OCI-LY7 (cell line): ENCODE measurements around the gene NDUFS4. TPM values are rescaled to one million over a fixed set of nuclear protein-coding genes. Genes with fewer than 3 reads are reported as not detected.

Experiments used
- BruUV-seq: library from RNA; stranded (reverse); fragments of 400-500 nt; replicated peaks from 2 replicates; lab custom pipeline; 2021; lab: Mats Ljungman, UMichigan
- CTCF ChIA-PET: fragments of 300-600 bp; sonication (Branson Sonifier 250); formaldehyde crosslinking; loops from one replicate; lab custom pipeline; 2022; ENCODE audit warnings: antibody characterized with exemption; ENCODE audit not compliant: unreplicated experiment; lab: Charles Lee
- POLR2A ChIA-PET: fragments of 300-600 bp; sonication (Branson Sonifier 250); formaldehyde crosslinking; loops from one replicate; lab custom pipeline; 2022; ENCODE audit warnings: antibody characterized with exemption; lab: Charles Lee
- DNase-seq: peaks from one replicate; pipeline ENCODE4 v3.0.0-alpha.2; 2015; ENCODE audit warnings: low spot score
- H2AFZ ChIP-seq: fragments of 200-600 bp; sonication (generic), shearing (Covaris generic); 2 replicates; pipeline ENCODE4 v1.6.1; 2014; ENCODE audit warnings: mild to moderate bottlenecking, antibody characterized with exemption, low read length, moderate library complexity
- H3K27ac ChIP-seq: fragments of 200-600 bp; sonication (generic); 2 replicates; pipeline ENCODE4 v1.5.1; 2014; ENCODE audit warnings: mixed run types, low read depth, mild to moderate bottlenecking, moderate library complexity, low read length, inconsistent platforms; ENCODE audit not compliant: poor library complexity, severe bottlenecking
- H3K36me3 ChIP-seq: fragments of 200-600 bp; sonication (generic); 2 replicates; pipeline ENCODE4 v1.6.1; 2014; ENCODE audit warnings: mild to moderate bottlenecking, antibody characterized with exemption, low read length, moderate library complexity, mixed read lengths; ENCODE audit not compliant: insufficient read depth
- H3K4me1 ChIP-seq: fragments of 200-600 bp; sonication (generic); 2 replicates; pipeline ENCODE4 v1.5.1; 2014; ENCODE audit warnings: mild to moderate bottlenecking, low read length; ENCODE audit not compliant: insufficient read depth, poor library complexity, severe bottlenecking
- H3K4me2 ChIP-seq: fragments of 200-600 bp; sonication (generic); 2 replicates; pipeline ENCODE4 v1.6.1; 2014; ENCODE audit warnings: mild to moderate bottlenecking, low read length
- H3K4me3 ChIP-seq: fragments of 200-600 bp; sonication (generic); 2 replicates; pipeline ENCODE4 v1.5.1; 2014; ENCODE audit warnings: mild to moderate bottlenecking, low read depth, low read length; ENCODE audit not compliant: poor library complexity, severe bottlenecking
- H3K79me2 ChIP-seq: fragments of 200-600 bp; sonication (generic); 2 replicates; pipeline ENCODE4 v1.6.1; 2016; ENCODE audit warnings: low read depth, mild to moderate bottlenecking, low read length, moderate library complexity, mixed read lengths; ENCODE audit not compliant: insufficient read depth
- H3K9me2 ChIP-seq: fragments of 200-600 bp; sonication (generic); 2 replicates; pipeline ENCODE4 v1.6.1; 2016; ENCODE audit warnings: mild to moderate bottlenecking, low read length, mixed read lengths; ENCODE audit not compliant: insufficient read depth
- H3K9me3 ChIP-seq: fragments of 200-600 bp; sonication (generic); 2 replicates; pipeline ENCODE4 v1.6.1; 2014; ENCODE audit warnings: mild to moderate bottlenecking, mixed run types, low read length, mixed read lengths
- H4K20me1 ChIP-seq: fragments of 200-600 bp; sonication (generic); 2 replicates; pipeline ENCODE4 v1.6.1; 2014; ENCODE audit warnings: mild to moderate bottlenecking, antibody characterized with exemption, low read length, moderate library complexity, mixed read lengths; ENCODE audit not compliant: insufficient read depth
- CTCF ChIP-seq: fragments of 200-600 bp; sonication (generic); conservative IDR thresholded peaks from 2 replicates; pipeline ENCODE4 v1.5.1; 2014; ENCODE audit warnings: mild to moderate bottlenecking, antibody characterized with exemption, low read length, moderate library complexity, mixed read lengths
- EZH2phosphoT487 ChIP-seq: fragments of 200-600 bp; sonication (generic); IDR thresholded peaks from 2 replicates; pipeline ENCODE4 v1.6.1; 2018; ENCODE audit warnings: low read depth, borderline replicate concordance, mild to moderate bottlenecking, mixed run types, antibody characterized with exemption, low read length, moderate library complexity, mixed read lengths
- intact Hi-C: fragments of 100-400 bp; cut with micrococcal nuclease; formaldehyde crosslinking; loops from one replicate; pipeline ENCODE4 v1.10.0; 2022; ENCODE audit not compliant: unreplicated experiment
- total RNA-seq, 2 experiments: library from RNA; depleted of rRNA in 1 of 2; stranded (reverse); fragments of >200 nt in 1 of 2; shearing (Covaris generic) in 1 of 2; gene quantifications; 2 replicates each; pipeline ENCODE4 v1.2.3, GENCODE V29; 2014 to 2022

Gene NDUFS4
- total RNA-seq, 2 experiments from 2014 or later: 35.1 to 57.2 TPM

- Histone ChIP-seq H3K4me1 (no peaks in the 10 kb centered on the region), H3K9me3 (peaks cover 10% of the 10 kb centered on the region; the same call in 1 of the 2 replicates), H4K20me1 (no peaks in the 10 kb centered on the region), H3K9me2 (no peaks in the 10 kb centered on the region), H3K4me3 (no peak overlapping the region), H2AFZ (no peak overlapping the region), H3K79me2 (peaks cover 8% of the 10 kb centered on the region; the same call in 1 of the 2 replicates), H3K27ac (no peak overlapping the region), H3K4me2 (no peak overlapping the region), H3K36me3 (peaks cover 12% of the 10 kb centered on the region; the same call in 1 of the 2 replicates)
- intact Hi-C loops: no loop called here
- ChIA-PET POLR2A (no interaction called here), CTCF (no interaction called here)
- no peak for TF ChIP-seq CTCF
- no peak for TF ChIP-seq EZH2phosphoT487
- DNase-seq: no peak
- no TSS peak for BruUV-seq
Observed at GRCh38 chr5:53601570-53601969, 41.1 kb downstream of the NDUFS4 start.

GRCh38 chr5:53603009-53603687, 42.7 kb downstream of the NDUFS4 start:
- Histone ChIP-seq H3K4me2 (no peak overlapping the region), H3K27ac (no peak overlapping the region), H3K79me2 (0 out of 2 replicates have a peak, but pooled peaks cover 5% of the 10 kb centered on the region), H2AFZ (no peak overlapping the region), H4K20me1 (no peaks in the 10 kb centered on the region), H3K9me2 (no peaks in the 10 kb centered on the region), H3K4me3 (no peak overlapping the region), H3K9me3 (peaks cover 10% of the 10 kb centered on the region; the same call in 1 of the 2 replicates), H3K4me1 (no peaks in the 10 kb centered on the region), H3K36me3 (peaks cover 21% of the 10 kb centered on the region)
- BruUV-seq: no TSS peak
- CTCF ChIA-PET: no interaction called here
- intact Hi-C loops: no loop called here
- no peak for DNase-seq
- TF ChIP-seq EZH2phosphoT487 (no peak), CTCF (no peak)
- POLR2A ChIA-PET: interaction anchor here (0.7 kb wide), 1 partner anchor 801 kb away, joined by 4 read pairs; no protein-coding TSS in a partner anchor

- no peak overlapping the region for H3K4me2 ChIP-seq
- H4K20me1 ChIP-seq: no peaks in the 10 kb centered on the region
- H3K79me2 ChIP-seq: no peaks in the 10 kb centered on the region
- no peak for DNase-seq
- BruUV-seq: no TSS peak
- TF ChIP-seq EZH2phosphoT487: no peak
- TF ChIP-seq CTCF: no peak
- peaks cover 4% of the 10 kb centered on the region; the same call in 1 of the 2 replicates for H3K9me3 ChIP-seq
- H3K27ac ChIP-seq: no peak overlapping the region
- H3K9me2 ChIP-seq: no peaks in the 10 kb centered on the region
- H3K4me1 ChIP-seq: no peaks in the 10 kb centered on the region
- ChIA-PET CTCF (no interaction called here), POLR2A (no interaction called here)
- H3K36me3 ChIP-seq: peaks cover 21% of the 10 kb centered on the region
- no peak overlapping the region for H3K4me3 ChIP-seq
- intact Hi-C loops: no loop called here
- no peak overlapping the region for H2AFZ ChIP-seq
Observed at GRCh38 chr5:53604309-53604708, 43.9 kb downstream of the NDUFS4 start.
